HCT116 (cell line): ENCODE data around the gene SPRR4. TPM values are rescaled to one million over a fixed set of nuclear protein-coding genes. Genes with fewer than 3 reads are reported as not detected.

ENCODE experiments used
- ATAC-seq: fragments of 200-7000 bp; cut with Tn5 transposase; 2 replicates; pipeline ENCODE4 v1.9.1; 2020; ENCODE audit warnings: mild to moderate bottlenecking, moderate library complexity
- BruUV-seq: library from RNA; stranded (reverse); fragments of 400-500 nt; replicated peaks from 2 replicates; lab custom pipeline; 2021; lab: Mats Ljungman, UMichigan
- CTCF ChIA-PET: fragments of 300-600 bp; sonication (Branson Sonifier 250); formaldehyde crosslinking; loops from one replicate; lab custom pipeline; 2021; ENCODE audit warnings: antibody characterized with exemption; lab: Charles Lee
- POLR2A ChIA-PET: fragments of 300-600, 350-600 bp; sonication (Branson Sonifier 250); formaldehyde crosslinking; loops from one replicate; lab custom pipeline; 2021; ENCODE audit warnings: antibody characterized with exemption; lab: Charles Lee
- RAD21 ChIA-PET, 2 experiments: fragments of 300-600 bp; sonication (Branson Sonifier 250); formaldehyde crosslinking; loops; one replicate each; lab custom pipeline; 2023; ENCODE audit warnings: low total read pairs in 2 of 2; ENCODE audit not compliant: uncharacterized antibody in 2 of 2, unreplicated experiment in 2 of 2, low non-redundant PET in 1 of 2; lab: Charles Lee
- DNase-seq: peaks from one replicate; pipeline ENCODE4 v3.0.0-alpha.2; 2010; ENCODE audit warnings: low read depth, low spot score
- H2AFZ ChIP-seq: fragments of 200-600 bp; shearing (Covaris generic), sonication (generic); 2 replicates; pipeline ENCODE4 v1.6.1; 2017; ENCODE audit warnings: low read depth, mixed run types, mixed read lengths, antibody characterized with exemption, low read length; ENCODE audit not compliant: poor library complexity, severe bottlenecking
- H3K27ac ChIP-seq: 2 replicates; pipeline ENCODE4 v1.5.1; 2012; ENCODE audit warnings: low read depth, low read length
- H3K27me3 ChIP-seq: fragments of 200-600 bp; sonication (generic); 2 replicates; pipeline ENCODE4 v1.6.1; 2016; ENCODE audit warnings: mixed run types, low read length, mixed read lengths; ENCODE audit not compliant: insufficient read depth
- H3K36me3 ChIP-seq, 2 experiments: fragments of 200-500 bp in 1 of 2; fragments of 200-600 bp in 1 of 2; sonication (Bioruptor generic) in 1 of 2; sonication (generic) in 1 of 2; 2 replicates each; pipeline versions ENCODE4 v1.5.1 to v1.6.1; 2014 to 2016; ENCODE audit warnings: low read length in 2 of 2, inconsistent platforms in 1 of 2, mixed read lengths in 1 of 2, mixed run types in 1 of 2; ENCODE audit not compliant: insufficient read depth in 2 of 2, control insufficient read depth in 1 of 2
- H3K4me1 ChIP-seq, 2 experiments: fragments of 200-600 bp in 1 of 2; sonication (generic) in 1 of 2; 2 replicates each; pipeline versions ENCODE4 v1.5.1 to v1.6.1; 2012 to 2017; ENCODE audit warnings: low read length in 2 of 2, inconsistent platforms in 1 of 2, mild to moderate bottlenecking in 1 of 2, mixed read lengths in 1 of 2, mixed run types in 1 of 2, moderate library complexity in 1 of 2; ENCODE audit not compliant: insufficient read depth in 2 of 2, control insufficient read depth in 1 of 2
- H3K4me2 ChIP-seq: fragments of 200-600 bp; sonication (generic); 2 replicates; pipeline ENCODE4 v1.6.1; 2017; ENCODE audit warnings: mixed run types, low read length, mixed read lengths
- H3K4me3 ChIP-seq, 2 experiments: fragments of 200-600 bp in 1 of 2; sonication (generic) in 1 of 2; replicated peaks in 1 of 2; 2 replicates each; pipeline ENCODE4 v1.5.1; 2011 to 2016; ENCODE audit warnings: low read length in 2 of 2, control low read depth in 1 of 2, low read depth in 1 of 2, mild to moderate bottlenecking in 1 of 2, mixed read lengths in 1 of 2, mixed run types in 1 of 2
- H3K79me2 ChIP-seq: fragments of 200-600 bp; sonication (generic); 2 replicates; pipeline ENCODE4 v1.6.1; 2017; ENCODE audit warnings: mild to moderate bottlenecking, mixed run types, low read length, moderate library complexity, mixed read lengths; ENCODE audit not compliant: insufficient read depth
- H3K9ac ChIP-seq: fragments of 200-600 bp; sonication (generic); 2 replicates; pipeline ENCODE4 v1.6.1; 2016; ENCODE audit warnings: low read length, mixed read lengths
- H3K9me2 ChIP-seq: fragments of 200-600 bp; sonication (generic), shearing (Covaris generic); 2 replicates; pipeline ENCODE4 v1.6.1; 2017; ENCODE audit warnings: mixed run types, mild to moderate bottlenecking, moderate library complexity; ENCODE audit not compliant: insufficient read depth
- H3K9me3 ChIP-seq, 2 experiments: fragments of 200-500 bp in 1 of 2; fragments of 200-600 bp in 1 of 2; sonication (Bioruptor generic) in 1 of 2; sonication (generic) in 1 of 2; 2 replicates each; pipeline ENCODE4 v1.6.1; 2014 to 2017; ENCODE audit warnings: low read length in 2 of 2, mixed read lengths in 2 of 2, inconsistent platforms in 1 of 2, low read depth in 1 of 2, mild to moderate bottlenecking in 1 of 2, mixed run types in 1 of 2, moderate library complexity in 1 of 2; ENCODE audit not compliant: control insufficient read depth in 1 of 2, insufficient read depth in 1 of 2
- H4K20me1 ChIP-seq: fragments of 200-600 bp; sonication (generic), shearing (Covaris generic); 2 replicates; pipeline ENCODE4 v1.6.1; 2017; ENCODE audit warnings: mixed run types, mild to moderate bottlenecking, moderate library complexity; ENCODE audit not compliant: insufficient read depth
- CEBPB ChIP-seq: IDR thresholded peaks from 2 replicates; pipeline ENCODE4 v1.6.1; 2012; ENCODE audit warnings: low read depth
- EGR1 ChIP-seq: IDR thresholded peaks from 2 replicates; pipeline ENCODE4 v1.6.1; 2012; ENCODE audit warnings: low read depth
- ELF1 ChIP-seq: IDR thresholded peaks from 2 replicates; pipeline ENCODE4 v1.6.1; 2012; ENCODE audit warnings: low read depth, borderline replicate concordance
- EZH2phosphoT487 ChIP-seq: fragments of 200-600 bp; IDR thresholded peaks from 2 replicates; pipeline ENCODE4 v1.6.1; 2018; ENCODE audit warnings: antibody characterized with exemption, borderline replicate concordance
- FOSL1 ChIP-seq: IDR thresholded peaks from 2 replicates; pipeline ENCODE4 v1.6.1; 2012; ENCODE audit warnings: low read depth
- JUND ChIP-seq: IDR thresholded peaks from 2 replicates; pipeline ENCODE4 v1.6.1; 2012
- POLR2A ChIP-seq: IDR thresholded peaks from 2 replicates; pipeline ENCODE4 v1.7.0; 2011; ENCODE audit warnings: borderline replicate concordance; ENCODE audit not compliant: insufficient read depth, insufficient read length; ENCODE audit errors: extremely low read depth
- SP1 ChIP-seq: IDR thresholded peaks from 2 replicates; pipeline ENCODE4 v1.6.1; 2012; ENCODE audit warnings: low read depth
- SRF ChIP-seq: IDR thresholded peaks from 2 replicates; pipeline ENCODE4 v1.6.1; 2012; ENCODE audit warnings: low read depth
- YY1 ChIP-seq: IDR thresholded peaks from 2 replicates; pipeline ENCODE4 v1.6.1; 2011; ENCODE audit warnings: low read length, low read depth, moderate library complexity, mild to moderate bottlenecking; ENCODE audit not compliant: insufficient replicate concordance; ENCODE audit errors: extremely low read depth
- ZBTB33 ChIP-seq: IDR thresholded peaks from 2 replicates; pipeline ENCODE4 v1.6.1; 2011; ENCODE audit warnings: mild to moderate bottlenecking, low read length, moderate library complexity; ENCODE audit not compliant: insufficient replicate concordance; ENCODE audit errors: extremely low read depth
- ZNF274 ChIP-seq: fragments of 200-500 bp; sonication (Bioruptor generic); IDR thresholded peaks from 2 replicates; pipeline ENCODE4 v1.6.1; 2014; ENCODE audit warnings: mild to moderate bottlenecking, low read depth, low read length, inconsistent platforms
- intact Hi-C: fragments of 100-400 bp; cut with micrococcal nuclease; formaldehyde crosslinking; loops from 2 replicates; pipeline ENCODE4 v1.10.0; 2022
- total RNA-seq: library from RNA; stranded (reverse); gene quantifications from one replicate; pipeline ENCODE4 v1.2.1, GENCODE V29; 2021; ENCODE audit not compliant: unreplicated experiment

SPRR4 gene
- total RNA-seq, 1 experiment from 2014 or later, result not detected

DNA sequence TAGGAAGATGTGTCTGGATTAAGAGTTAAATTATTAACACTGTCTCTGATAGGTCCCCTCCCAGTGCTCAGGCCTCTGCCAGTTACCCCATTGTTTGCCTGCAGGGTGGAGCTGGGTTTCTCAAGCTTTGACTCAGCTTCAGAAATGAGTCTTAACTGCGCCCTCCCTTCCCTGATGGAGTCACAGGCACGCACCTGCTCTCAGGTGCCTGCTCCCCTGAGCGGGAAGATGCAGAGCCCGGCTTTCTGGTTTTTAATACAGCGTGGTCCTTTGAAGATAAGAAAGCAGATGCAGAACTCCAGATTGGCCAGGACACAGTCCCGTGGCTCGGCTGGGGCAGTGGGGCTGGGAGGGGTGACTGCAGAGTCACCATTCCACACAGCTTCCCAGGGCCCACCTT is 3.2 kb upstream of the SPRR4 start:
- ATAC-seq, result no peak
- H3K27me3 ChIP-seq, result peaks cover 21% of the 10 kb centered on the region
- RAD21 ChIA-PET, result no interaction called here
- no peaks in the 10 kb centered on the region for H3K79me2 ChIP-seq
- H3K4me2 ChIP-seq, result no peak overlapping the region
- TF ChIP-seq FOSL1, result no peak
- no peak for TF ChIP-seq SRF
- no peak for TF ChIP-seq ELF1
- TF ChIP-seq SP1, result no peak
- no peak for TF ChIP-seq POLR2A
- TF ChIP-seq YY1, result no peak
- no peak for TF ChIP-seq CEBPB
- no peak for TF ChIP-seq JUND
- no peak for TF ChIP-seq EGR1
- TF ChIP-seq EZH2phosphoT487, result no peak
- TF ChIP-seq ZNF274, result no peak
- TF ChIP-seq ZBTB33, result no peak
- no peak overlapping the region for H3K4me3 ChIP-seq
- H3K9me3 ChIP-seq, result no peaks in the 10 kb centered on the region
- H3K9me2 ChIP-seq, result no peaks in the 10 kb centered on the region
- intact Hi-C loops, result no loop called here
- no peak overlapping the region for H3K27ac ChIP-seq
- POLR2A ChIA-PET, result no interaction called here
- no peaks in the 10 kb centered on the region for H3K4me1 ChIP-seq
- no peaks in the 10 kb centered on the region for H3K36me3 ChIP-seq
- H3K9ac ChIP-seq, result no peak overlapping the region
- no TSS peak for BruUV-seq
- H4K20me1 ChIP-seq, result no peaks in the 10 kb centered on the region; the same call in 1 of the 2 replicates
- CTCF ChIA-PET, result no interaction called here
- no peak overlapping the region for H2AFZ ChIP-seq
- no peak for DNase-seq
